Nephron progenitor cell (in vitro differentiated cells): ENCODE results near the gene KHNYN.

Experiments used
- DNase-seq: peaks from one replicate; pipeline ENCODE4 v3.0.0; 2021
- H3K27ac Mint-ChIP-seq: 2 replicates; pipeline ENCODE4 v1.8.0; 2021; ENCODE audit warnings: mild to moderate bottlenecking, moderate library complexity, mixed read lengths
- H3K27me3 Mint-ChIP-seq: 2 replicates; pipeline ENCODE4 v1.8.0; 2021; ENCODE audit warnings: mild to moderate bottlenecking, low read depth, mixed read lengths; ENCODE audit not compliant: poor library complexity
- H3K36me3 Mint-ChIP-seq: 2 replicates; pipeline ENCODE4 v1.8.0; 2021; ENCODE audit warnings: low read depth, mixed read lengths
- H3K4me1 Mint-ChIP-seq: 2 replicates; pipeline ENCODE4 v1.8.0; 2021; ENCODE audit warnings: mixed read lengths
- H3K4me3 Mint-ChIP-seq: 2 replicates; pipeline ENCODE4 v1.8.0; 2021; ENCODE audit warnings: mild to moderate bottlenecking, moderate library complexity, mixed read lengths
- H3K9me3 Mint-ChIP-seq: 2 replicates; pipeline ENCODE4 v1.8.0; 2021; ENCODE audit warnings: mild to moderate bottlenecking, moderate library complexity, mixed read lengths
- CTCF ChIP-seq: fragments of 200-600 bp; sonication (generic); IDR thresholded peaks from 2 replicates; pipeline ENCODE4 v1.5.0; 2021; ENCODE audit warnings: antibody characterized with exemption

KHNYN gene

GRCh38 chr14:24429395-24430142 is at the start of gene KHNYN, which contains the start of gene CBLN3:
KHNYN (plus strand) TSS chr14:24429954; CDS start chr14:24430731, 777 bp downstream.
CBLN3 (minus strand) TSS chr14:24429668; CDS start chr14:24429054, 614 bp downstream.
- peaks cover 4% of the 10 kb centered on the region for H3K9me3 Mint-ChIP-seq
- H3K27ac Mint-ChIP-seq: peak within 1 kb of the TSS; percentile 91
- TF ChIP-seq CTCF: no peak
- peaks cover 21% of the 10 kb centered on the region for H3K36me3 Mint-ChIP-seq
- H3K4me1 Mint-ChIP-seq: peaks cover 38% of the 10 kb centered on the region
- DNase-seq: peak; percentile 82
- H3K4me3 Mint-ChIP-seq: peak within 1 kb of the TSS; percentile 86
- H3K27me3 Mint-ChIP-seq: peaks cover 27% of the 10 kb centered on the region

GRCh38 chr14:24381363-24382063 is 48.2 kb upstream of the KHNYN start:
- H3K27me3 Mint-ChIP-seq: peaks cover 3% of the 10 kb centered on the region
- peak overlapping the region; percentile 72 for H3K27ac Mint-ChIP-seq
- H3K9me3 Mint-ChIP-seq: no peaks in the 10 kb centered on the region
- H3K4me1 Mint-ChIP-seq: peaks cover 74% of the 10 kb centered on the region
- H3K4me3 Mint-ChIP-seq: no peak overlapping the region
- no peak for TF ChIP-seq CTCF
- peaks cover 8% of the 10 kb centered on the region for H3K36me3 Mint-ChIP-seq
- no peak for DNase-seq

DNA sequence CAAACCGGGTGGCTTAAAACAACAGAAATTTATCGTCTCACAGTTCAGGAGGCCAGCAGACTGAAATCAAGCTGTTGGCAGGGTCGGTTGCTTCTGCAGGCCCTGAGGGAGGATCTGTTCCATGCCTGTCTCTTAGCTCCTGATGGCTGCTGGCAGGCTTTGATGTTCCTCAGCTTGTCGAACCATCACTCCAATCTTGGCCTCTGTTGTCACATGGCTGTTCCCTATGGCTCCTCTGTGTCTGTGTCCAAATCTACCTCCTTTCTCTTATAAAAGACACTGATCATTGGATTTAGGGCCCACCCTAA is 47.7 kb upstream of the KHNYN start:
- H3K36me3 Mint-ChIP-seq: peaks cover 3% of the 10 kb centered on the region
- no peak for DNase-seq
- H3K9me3 Mint-ChIP-seq: no peaks in the 10 kb centered on the region
- no peak for TF ChIP-seq CTCF
- peaks cover 74% of the 10 kb centered on the region for H3K4me1 Mint-ChIP-seq
- H3K4me3 Mint-ChIP-seq: no peak overlapping the region
- H3K27ac Mint-ChIP-seq: peak overlapping the region; percentile 72
- H3K27me3 Mint-ChIP-seq: peaks cover 3% of the 10 kb centered on the region

DNA sequence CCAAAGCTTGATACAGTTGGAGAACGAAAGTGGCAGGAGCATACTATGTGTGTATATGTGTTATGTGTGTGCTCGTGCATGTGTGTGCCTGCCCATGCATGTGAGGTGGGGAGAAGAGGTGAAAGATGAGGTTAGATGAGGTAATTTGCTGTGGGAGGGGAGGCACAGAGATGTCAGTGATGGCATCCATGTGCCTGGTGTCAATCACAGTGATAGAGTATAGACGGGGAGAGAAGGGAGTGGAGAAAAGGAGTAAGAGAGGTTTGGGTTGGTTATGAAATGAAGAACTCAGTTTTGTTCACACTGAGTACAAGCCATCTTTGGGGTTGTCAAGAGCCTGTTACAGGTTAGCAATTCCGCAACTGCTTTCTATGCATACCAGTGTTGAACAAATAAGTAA is 45.6 kb upstream of the KHNYN start:
- no peak for TF ChIP-seq CTCF
- Mint-ChIP-seq H3K27ac (no peak overlapping the region), H3K27me3 (peaks cover 3% of the 10 kb centered on the region), H3K4me1 (peaks cover 72% of the 10 kb centered on the region), H3K36me3 (no peaks in the 10 kb centered on the region), H3K9me3 (no peaks in the 10 kb centered on the region), H3K4me3 (no peak overlapping the region)
- DNase-seq: no peak

DNA sequence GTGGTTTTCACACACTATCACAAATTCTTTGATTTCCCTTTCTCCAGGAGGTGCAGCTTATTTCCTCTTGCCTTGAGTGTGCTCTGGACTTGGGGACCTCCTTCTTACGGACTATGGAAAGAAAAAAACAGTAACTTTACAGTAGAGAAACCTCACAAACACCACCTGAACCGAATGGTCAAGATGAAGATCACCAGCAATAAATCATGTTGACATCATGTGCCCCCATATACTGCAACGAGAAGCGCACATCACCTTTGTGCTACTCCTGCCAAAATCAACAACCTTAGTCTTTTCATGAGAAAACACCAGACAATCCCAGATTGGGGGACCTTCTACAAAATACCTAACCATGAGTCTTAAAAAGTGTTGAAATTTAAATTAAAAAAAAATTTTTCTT is 44.2 kb upstream of the KHNYN start:
- Mint-ChIP-seq H3K27ac (no peak overlapping the region), H3K4me3 (no peak overlapping the region), H3K36me3 (no peaks in the 10 kb centered on the region), H3K4me1 (peaks cover 68% of the 10 kb centered on the region), H3K27me3 (peaks cover 3% of the 10 kb centered on the region), H3K9me3 (no peaks in the 10 kb centered on the region)
- DNase-seq: no peak
- no peak for TF ChIP-seq CTCF
